WERI-Rb-1 (cell line): ENCODE measurements around the gene LCE2A.

Experiments
- DNase-seq: peaks from one replicate; pipeline ENCODE4 v3.0.0-alpha.2; 2020
- H3K27ac ChIP-seq: fragments of 250-450 bp; sonication (Bioruptor Pico); 2 replicates; pipeline ENCODE4 v1.5.1; 2020; ENCODE audit warnings: mild to moderate bottlenecking, moderate library complexity
- H3K27me3 ChIP-seq: fragments of 250-450 bp; sonication (Bioruptor Pico); 2 replicates; pipeline ENCODE4 v1.5.1; 2021; ENCODE audit warnings: mild to moderate bottlenecking, low read depth, moderate library complexity; ENCODE audit not compliant: insufficient read depth, severe bottlenecking
- H3K36me3 ChIP-seq: fragments of 250-450 bp; sonication (Bioruptor Pico); 2 replicates; pipeline ENCODE4 v1.5.1; 2020; ENCODE audit warnings: mild to moderate bottlenecking, moderate library complexity
- H3K4me3 ChIP-seq: 2 replicates; pipeline ENCODE4 v1.5.1; 2011; ENCODE audit warnings: low read depth, mild to moderate bottlenecking, control low read depth, low read length
- H3K9me3 ChIP-seq: fragments of 250-450 bp; sonication (Bioruptor Pico); 2 replicates; pipeline ENCODE4 v1.5.1; 2021; ENCODE audit warnings: mild to moderate bottlenecking, moderate library complexity; ENCODE audit not compliant: severe bottlenecking
- TF ChIP-seq, protein P1 (sequence below): IDR thresholded peaks from 2 replicates; pipeline ENCODE4 v1.5.1; 2011; ENCODE audit warnings: low read depth, mild to moderate bottlenecking, control low read depth, inconsistent platforms, low read length

Gene LCE2A, protein sequence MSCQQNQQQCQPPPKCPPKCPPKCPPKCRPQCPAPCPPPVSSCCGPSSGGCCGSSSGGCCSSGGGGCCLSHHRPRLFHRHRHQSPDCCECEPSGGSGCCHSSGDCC

DNA sequence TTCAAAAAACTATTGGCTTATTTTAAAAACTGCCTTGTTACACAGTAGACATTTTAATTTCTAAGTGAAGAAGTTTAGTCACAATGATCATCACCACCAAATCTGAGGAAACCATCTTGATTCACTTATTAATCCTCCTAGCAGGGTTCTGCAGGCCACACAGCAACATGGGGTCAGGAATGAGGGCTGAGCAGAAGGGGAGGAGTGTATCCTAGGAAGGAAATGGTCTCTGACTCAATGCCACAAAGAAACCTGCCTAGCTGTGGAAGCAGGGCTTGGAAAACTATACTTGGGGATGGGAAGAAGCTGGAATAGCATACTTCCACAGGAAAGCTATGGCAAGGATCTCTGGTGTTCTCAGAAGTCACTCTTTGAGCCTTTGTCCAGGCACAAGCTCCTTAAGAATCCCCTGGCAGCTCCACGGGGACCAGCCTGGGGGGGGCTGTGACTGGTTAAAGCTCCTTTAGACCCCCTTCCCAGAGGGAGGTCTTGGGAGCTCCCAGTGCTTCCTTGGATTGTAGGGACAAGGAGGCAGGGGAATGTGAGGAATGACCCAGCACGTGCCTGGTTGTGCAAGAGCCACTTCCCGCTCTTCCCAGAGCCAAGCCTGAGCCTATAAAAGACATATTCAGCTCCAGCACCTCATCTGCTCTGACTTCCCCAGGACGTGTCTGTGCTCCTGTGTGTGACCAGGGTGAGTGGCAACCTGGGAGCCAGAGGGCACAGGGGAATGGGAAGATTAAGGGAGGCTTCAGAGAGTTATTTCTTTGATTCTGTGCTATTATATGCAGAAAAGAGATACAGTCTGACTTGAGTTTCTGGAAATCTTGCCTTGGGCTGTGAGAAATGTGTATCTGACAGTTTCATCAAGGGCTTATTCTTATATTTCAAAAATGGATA, at the start of gene LCE2A:
Gene LCE2A, plus strand, starts transcription at position 645 of the 900 bp plus-strand sequence. CDS start 557 bp downstream, outside the sequence.
- Histone ChIP-seq H3K4me3 (no peak within 1 kb of the TSS), H3K9me3 (no peaks in the 10 kb centered on the region), H3K36me3 (no peaks in the 10 kb centered on the region), H3K27ac (no peak within 1 kb of the TSS), H3K27me3 (peaks cover 86% of the 10 kb centered on the region)
- TF ChIP-seq, protein P1, sequence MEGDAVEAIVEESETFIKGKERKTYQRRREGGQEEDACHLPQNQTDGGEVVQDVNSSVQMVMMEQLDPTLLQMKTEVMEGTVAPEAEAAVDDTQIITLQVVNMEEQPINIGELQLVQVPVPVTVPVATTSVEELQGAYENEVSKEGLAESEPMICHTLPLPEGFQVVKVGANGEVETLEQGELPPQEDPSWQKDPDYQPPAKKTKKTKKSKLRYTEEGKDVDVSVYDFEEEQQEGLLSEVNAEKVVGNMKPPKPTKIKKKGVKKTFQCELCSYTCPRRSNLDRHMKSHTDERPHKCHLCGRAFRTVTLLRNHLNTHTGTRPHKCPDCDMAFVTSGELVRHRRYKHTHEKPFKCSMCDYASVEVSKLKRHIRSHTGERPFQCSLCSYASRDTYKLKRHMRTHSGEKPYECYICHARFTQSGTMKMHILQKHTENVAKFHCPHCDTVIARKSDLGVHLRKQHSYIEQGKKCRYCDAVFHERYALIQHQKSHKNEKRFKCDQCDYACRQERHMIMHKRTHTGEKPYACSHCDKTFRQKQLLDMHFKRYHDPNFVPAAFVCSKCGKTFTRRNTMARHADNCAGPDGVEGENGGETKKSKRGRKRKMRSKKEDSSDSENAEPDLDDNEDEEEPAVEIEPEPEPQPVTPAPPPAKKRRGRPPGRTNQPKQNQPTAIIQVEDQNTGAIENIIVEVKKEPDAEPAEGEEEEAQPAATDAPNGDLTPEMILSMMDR = no peak
- DNase-seq = no peak

DNA sequence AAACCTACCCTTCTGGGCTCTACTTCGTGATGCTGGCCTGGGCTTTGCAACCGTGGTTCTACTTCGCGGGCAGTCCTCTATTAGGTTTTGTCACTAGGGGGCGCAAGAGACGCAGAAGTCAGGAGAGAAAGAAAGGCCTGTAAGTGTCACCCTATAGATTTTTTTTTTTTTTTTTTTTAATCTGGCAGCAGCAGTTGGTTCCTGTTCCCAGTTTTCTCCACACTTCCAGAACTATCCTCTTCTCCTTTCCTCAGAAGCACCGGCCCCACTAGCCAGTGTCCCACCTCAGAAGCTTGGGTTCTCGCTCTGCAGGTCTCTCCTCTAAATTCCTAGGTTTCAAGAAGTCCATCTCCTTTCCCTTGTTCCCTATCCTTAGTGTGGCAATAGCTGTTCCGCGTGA, 44.0 kb upstream of the LCE2A start:
- H3K36me3 ChIP-seq = no peaks in the 10 kb centered on the region
- no peak overlapping the region for H3K27ac ChIP-seq
- DNase-seq = peak; percentile 92
- no peaks in the 10 kb centered on the region for H3K9me3 ChIP-seq
- no peak overlapping the region for H3K4me3 ChIP-seq
- peaks cover 90% of the 10 kb centered on the region for H3K27me3 ChIP-seq
- TF ChIP-seq, protein P1 = peak; percentile 91

DNA sequence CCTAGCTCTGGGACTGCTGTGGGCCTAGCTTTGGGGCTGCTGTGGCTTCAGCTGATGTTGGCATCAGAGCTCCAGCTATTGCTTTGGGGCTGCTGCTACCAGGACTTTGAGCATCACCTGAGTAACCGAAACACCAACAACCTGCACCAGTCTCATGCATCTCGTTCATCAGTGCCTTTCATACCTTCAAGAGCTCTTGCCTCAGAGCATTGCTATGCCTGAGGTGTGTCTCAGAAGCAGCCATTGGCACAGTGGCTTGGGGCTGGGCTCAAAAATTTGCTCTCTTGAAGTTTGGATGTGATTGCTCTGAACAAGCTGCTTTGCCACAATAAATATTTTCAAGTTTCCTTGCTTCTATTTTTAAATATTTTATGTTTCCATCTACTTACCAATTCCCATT, 41.7 kb upstream of the LCE2A start:
- Histone ChIP-seq H3K27me3 (peaks cover 91% of the 10 kb centered on the region), H3K36me3 (no peaks in the 10 kb centered on the region), H3K4me3 (no peak overlapping the region), H3K9me3 (no peaks in the 10 kb centered on the region), H3K27ac (no peak overlapping the region)
- no peak for DNase-seq
- TF ChIP-seq, protein P1 = no peak

DNA sequence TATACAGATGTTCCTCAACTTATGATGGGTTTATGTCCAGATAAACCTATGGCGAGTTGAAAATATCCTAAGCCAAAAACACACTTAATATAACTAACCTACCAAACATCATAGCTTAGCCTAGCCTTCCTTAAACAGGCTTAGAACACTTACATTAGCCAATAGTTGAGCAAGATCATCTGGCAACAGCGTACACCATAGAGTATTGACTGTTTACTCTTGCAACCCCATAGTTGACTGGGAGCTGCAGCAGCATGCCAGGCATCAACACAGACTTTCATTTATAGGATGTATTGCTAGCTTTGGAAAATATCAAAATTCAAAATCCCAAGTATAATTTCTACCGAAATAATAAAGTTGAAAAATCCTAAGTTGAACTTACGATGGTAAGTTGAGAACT, 40.5 kb upstream of the LCE2A start:
- DNase-seq = no peak
- Histone ChIP-seq H3K9me3 (no peaks in the 10 kb centered on the region), H3K36me3 (no peaks in the 10 kb centered on the region), H3K27me3 (peaks cover 90% of the 10 kb centered on the region), H3K27ac (no peak overlapping the region), H3K4me3 (no peak overlapping the region)
- TF ChIP-seq, protein P1 = no peak

DNA sequence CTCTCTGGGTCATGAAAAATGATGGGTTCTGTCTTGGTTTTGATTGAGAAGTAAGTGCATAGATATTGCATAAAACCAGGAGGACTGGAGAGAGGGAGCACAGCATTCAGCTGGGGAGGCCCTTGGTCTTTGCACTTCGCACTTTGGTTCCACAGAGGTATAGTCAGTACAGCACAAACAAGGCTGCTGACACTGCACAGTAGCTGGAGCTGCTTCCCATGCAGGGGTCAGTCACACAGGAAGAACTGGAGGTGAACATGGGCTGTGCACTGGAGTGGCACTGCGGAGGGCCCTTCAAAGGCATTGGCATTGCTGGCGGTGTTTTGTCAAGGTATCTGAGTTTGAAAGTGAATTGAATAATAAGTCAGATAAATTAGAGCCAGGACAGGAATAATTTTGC, 39.5 kb upstream of the LCE2A start:
- Histone ChIP-seq H3K27me3 (peaks cover 91% of the 10 kb centered on the region), H3K9me3 (no peaks in the 10 kb centered on the region), H3K27ac (no peak overlapping the region), H3K4me3 (no peak overlapping the region), H3K36me3 (no peaks in the 10 kb centered on the region)
- TF ChIP-seq, protein P1 = no peak
- DNase-seq = no peak
